ENCODE results near the gene TGFBR1.

DNA sequence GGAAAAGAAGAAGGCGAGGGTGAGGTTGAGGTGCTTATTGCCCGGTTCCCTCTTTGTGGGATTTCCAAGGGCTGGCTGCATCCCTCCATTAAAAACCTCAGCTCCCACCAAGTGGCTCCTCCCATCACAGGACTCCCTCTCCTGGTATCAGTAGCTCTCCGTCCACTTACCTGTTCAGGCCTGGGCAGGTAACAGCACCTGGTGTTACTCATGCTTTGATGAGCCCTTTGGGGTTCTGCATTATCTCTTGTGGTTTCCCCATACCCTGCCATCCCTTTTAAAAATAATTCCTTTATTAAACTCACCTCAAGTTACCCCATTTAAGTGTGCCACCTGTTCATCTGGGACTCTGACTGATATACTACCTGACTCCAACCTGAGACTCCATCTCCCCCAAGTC, 17.5 kb upstream of the TGFBR1 start:
- TF ChIP-seq, protein P1, sequence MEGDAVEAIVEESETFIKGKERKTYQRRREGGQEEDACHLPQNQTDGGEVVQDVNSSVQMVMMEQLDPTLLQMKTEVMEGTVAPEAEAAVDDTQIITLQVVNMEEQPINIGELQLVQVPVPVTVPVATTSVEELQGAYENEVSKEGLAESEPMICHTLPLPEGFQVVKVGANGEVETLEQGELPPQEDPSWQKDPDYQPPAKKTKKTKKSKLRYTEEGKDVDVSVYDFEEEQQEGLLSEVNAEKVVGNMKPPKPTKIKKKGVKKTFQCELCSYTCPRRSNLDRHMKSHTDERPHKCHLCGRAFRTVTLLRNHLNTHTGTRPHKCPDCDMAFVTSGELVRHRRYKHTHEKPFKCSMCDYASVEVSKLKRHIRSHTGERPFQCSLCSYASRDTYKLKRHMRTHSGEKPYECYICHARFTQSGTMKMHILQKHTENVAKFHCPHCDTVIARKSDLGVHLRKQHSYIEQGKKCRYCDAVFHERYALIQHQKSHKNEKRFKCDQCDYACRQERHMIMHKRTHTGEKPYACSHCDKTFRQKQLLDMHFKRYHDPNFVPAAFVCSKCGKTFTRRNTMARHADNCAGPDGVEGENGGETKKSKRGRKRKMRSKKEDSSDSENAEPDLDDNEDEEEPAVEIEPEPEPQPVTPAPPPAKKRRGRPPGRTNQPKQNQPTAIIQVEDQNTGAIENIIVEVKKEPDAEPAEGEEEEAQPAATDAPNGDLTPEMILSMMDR (IDR thresholded peaks at IDR 0.05; ENCODE audit: insufficient read depth, low read length, poor library complexity, severe bottlenecking): no peak
- TF ChIP-seq EZH2phosphoT487 (conservative IDR thresholded peaks at IDR 0.05; ENCODE audit: low read length): no peak

Measured in SU-DHL-6 (cell line).